22Rv1 (cell line): Measurements from ENCODE around the gene CDKAL1.
"Not testable (repeated sequence)": the region's sequence is repeated elsewhere in the genome, so short reads cannot be mapped to it uniquely, and the experiment has no call there.

Experiments used
- H3K27ac ChIP-seq: fragments of 450-650 bp; 2 replicates; pipeline ENCODE4 v1.5.1; 2017
- CTCF ChIP-seq: fragments of 450-650 bp; IDR thresholded peaks from 2 replicates; pipeline ENCODE4 v1.5.1; 2017; ENCODE audit warnings: mild to moderate bottlenecking
- ZFX ChIP-seq: fragments of 450-650 bp; IDR thresholded peaks from 2 replicates; pipeline ENCODE4 v1.6.1; 2017; ENCODE audit warnings: antibody characterized with exemption, borderline replicate concordance

CDKAL1 gene

GRCh38 chr6:21051777-21052176 is 517.5 kb downstream of the CDKAL1 start:
- no peak for TF ChIP-seq CTCF
- no peak for TF ChIP-seq ZFX
- no peak overlapping the region for H3K27ac ChIP-seq

GRCh38 chr6:21053612-21054011 is 519.4 kb downstream of the CDKAL1 start:
- TF ChIP-seq CTCF, result no peak
- TF ChIP-seq ZFX, result no peak
- no peak overlapping the region for H3K27ac ChIP-seq

DNA sequence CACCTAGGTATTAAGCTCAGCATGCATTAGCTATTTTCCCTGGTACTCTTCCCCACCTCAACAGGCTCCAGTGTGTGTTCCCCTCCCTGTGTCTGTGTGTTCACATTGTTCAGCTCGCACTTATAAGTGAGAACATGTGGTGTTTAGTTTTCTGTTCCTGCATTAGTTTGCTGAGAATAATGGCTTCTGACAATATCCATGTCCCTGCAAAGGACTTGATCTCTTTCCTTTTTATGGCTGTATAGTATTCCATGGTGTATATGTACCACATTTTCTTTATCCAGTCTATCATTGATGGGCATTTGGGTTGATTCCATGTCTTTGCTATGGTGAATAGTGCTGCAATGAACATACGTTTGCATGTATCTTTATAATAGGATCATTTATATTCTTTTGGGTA is 521.2 kb downstream of the CDKAL1 start:
- not testable (repeated sequence) for H3K27ac ChIP-seq

DNA sequence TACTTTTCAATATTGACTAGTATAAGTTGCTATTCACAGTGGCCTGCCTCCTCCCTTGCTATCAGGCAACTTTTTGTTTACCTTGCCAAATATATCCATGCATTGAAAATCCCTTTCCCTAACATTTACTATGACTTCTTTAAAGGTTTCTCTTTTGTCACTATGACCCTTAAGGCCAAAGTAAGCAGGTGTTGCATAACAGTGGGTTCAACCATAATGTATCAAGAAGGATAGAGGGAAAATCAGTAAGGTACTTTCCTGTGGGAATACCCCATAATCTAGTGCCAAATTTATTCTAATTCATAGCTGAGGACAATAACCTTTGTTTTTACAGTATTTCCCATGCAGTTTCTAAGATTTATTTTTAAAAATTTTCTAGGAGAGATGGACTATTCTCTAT is 527.6 kb downstream of the CDKAL1 start:
- TF ChIP-seq ZFX (no peak), CTCF (no peak)
- no peak overlapping the region for H3K27ac ChIP-seq

DNA sequence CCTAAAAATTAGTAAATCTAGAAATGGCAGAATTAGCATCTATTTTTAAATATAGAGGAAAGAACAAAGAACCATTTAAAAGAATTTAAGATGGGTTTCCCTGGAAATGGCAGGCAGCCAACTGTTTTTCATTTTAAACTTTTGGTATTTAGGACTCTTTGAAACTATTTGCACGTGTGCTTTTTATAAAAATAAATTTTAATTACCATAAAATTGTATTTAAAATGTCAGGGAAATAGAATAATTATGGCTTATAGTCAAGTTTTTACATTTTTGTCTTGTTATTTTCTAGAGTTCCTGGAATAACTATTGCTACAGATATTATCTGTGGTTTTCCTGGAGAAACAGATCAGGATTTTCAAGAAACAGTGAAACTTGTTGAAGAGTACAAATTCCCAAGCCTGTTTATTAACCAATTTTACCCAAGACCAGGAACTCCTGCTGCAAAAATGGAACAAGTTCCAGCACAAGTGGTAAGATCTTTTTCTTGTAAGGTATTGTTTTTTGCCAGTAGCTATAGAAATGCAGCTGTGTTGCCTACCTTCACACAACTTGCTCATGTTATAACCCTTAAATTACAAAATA is 530.6 kb downstream of the CDKAL1 start:
- no peak for TF ChIP-seq CTCF
- TF ChIP-seq ZFX, result no peak
- no peak overlapping the region for H3K27ac ChIP-seq

GRCh38 chr6:21067521-21067920 is 533.3 kb downstream of the CDKAL1 start:
- H3K27ac ChIP-seq, result no peak overlapping the region
- no peak for TF ChIP-seq ZFX
- no peak for TF ChIP-seq CTCF

DNA sequence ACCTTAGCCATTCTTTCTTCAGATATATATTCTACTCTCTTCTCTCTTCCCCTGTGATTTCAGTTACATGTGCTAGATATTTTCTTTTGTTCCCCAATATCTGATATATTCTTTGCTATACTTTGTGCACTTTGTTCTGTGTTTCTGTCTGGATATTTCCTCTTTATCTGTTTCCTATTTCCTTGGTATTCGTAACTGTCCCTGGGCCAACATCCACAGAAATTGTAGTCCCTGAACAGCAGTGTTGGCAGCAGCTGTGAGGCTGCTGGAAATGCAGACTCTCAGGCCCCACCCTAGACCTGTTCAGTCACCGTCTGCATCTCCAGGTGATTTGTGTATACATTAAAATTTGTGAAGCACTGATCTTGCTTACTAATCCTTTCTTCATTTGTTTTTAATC is 536.4 kb downstream of the CDKAL1 start:
- TF ChIP-seq ZFX, result no peak
- TF ChIP-seq CTCF, result no peak
- H3K27ac ChIP-seq, result no peak overlapping the region

DNA sequence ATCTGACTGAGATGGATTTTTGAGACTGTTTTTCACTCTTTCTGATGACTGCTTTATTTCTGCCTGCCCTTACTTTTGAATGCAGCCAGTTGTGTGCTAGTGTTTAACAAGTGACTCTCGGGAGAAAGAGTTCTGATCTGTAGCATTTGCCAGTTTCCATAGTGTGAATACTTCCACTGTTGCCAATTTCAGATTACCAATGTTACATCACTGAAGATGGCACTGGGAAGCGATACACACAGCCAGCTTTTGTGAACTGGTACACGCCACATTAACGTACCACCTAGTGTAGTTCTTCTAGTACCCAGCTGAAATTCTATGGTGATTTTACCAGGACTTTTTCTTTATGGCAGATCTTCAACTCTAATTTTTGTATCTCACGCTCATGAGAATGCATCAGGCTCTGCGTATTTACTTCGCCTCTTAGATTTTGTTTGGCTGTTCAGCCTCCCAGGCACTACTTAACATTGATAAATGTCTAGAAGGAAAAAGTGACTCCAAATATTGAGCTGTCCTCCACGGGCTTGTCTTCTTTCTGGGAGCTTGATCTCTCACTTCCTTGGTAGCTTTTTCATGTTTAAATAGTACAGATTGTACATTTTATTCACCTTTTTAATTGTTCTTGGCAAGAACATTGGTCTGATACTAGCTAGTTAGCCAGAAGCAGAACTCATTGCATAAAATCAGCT is 537.7 kb downstream of the CDKAL1 start:
- no peak overlapping the region for H3K27ac ChIP-seq
- no peak for TF ChIP-seq CTCF
- TF ChIP-seq ZFX, result no peak
